ENCODE measurements around the gene APH1B. TPM values are rescaled to one million over a fixed set of nuclear protein-coding genes. Genes with fewer than 3 reads are reported as not detected.

The APH1B gene
- total and polyA plus RNA-seq, 4 donors = 2.0 to 10.6 (median 4.6) TPM

GRCh38 chr15:63310646-63311045, 33.2 kb downstream of the APH1B start:
- 90% methylated on average over 3 of the region's 3 CpGs for WGBS
- DNase-seq (ENCODE audit: low spot score) = no peak
- Histone ChIP-seq H3K9ac (ENCODE audit: low read depth in 1 of 2, low read length in 2 of 2) (no peak overlapping the region), H3K4me1 (ENCODE audit: control insufficient read depth in 4 of 4, insufficient read depth in 4 of 4, low read length in 3 of 4) (peaks cover 1 to 11% (median 8%) of the 10 kb centered on the region in 4 donors), H3K9me3 (ENCODE audit: control insufficient read depth in 4 of 4, low read length in 3 of 4) (no peaks in the 10 kb centered on the region), H3K36me3 (ENCODE audit: control insufficient read depth in 4 of 4, insufficient read depth in 3 of 4, low read depth in 1 of 4, low read length in 3 of 4) (no peaks in the 10 kb centered on the region), H3K4me3 (ENCODE audit: low read depth in 1 of 3, low read length in 3 of 3) (no peak overlapping the region), H3K27ac (ENCODE audit: low read depth in 1 of 2, low read length in 2 of 2) (no peak overlapping the region), H3K27me3 (ENCODE audit: control insufficient read depth in 4 of 4, insufficient read depth in 4 of 4, low read length in 3 of 4) (no peaks in the 10 kb centered on the region)
- no peak for TF ChIP-seq REST (IDR thresholded peaks at IDR 0.05)
- TF ChIP-seq TAF1 (conservative IDR thresholded peaks at IDR 0.05) = no peak
- no peak for TF ChIP-seq EGR1 (IDR thresholded peaks at IDR 0.05; ENCODE audit: low read depth in 2 of 2)
- TF ChIP-seq RXRA (IDR thresholded peaks at IDR 0.05) = no peak
- TF ChIP-seq HNF4G (IDR thresholded peaks at IDR 0.05) = no peak
- TF ChIP-seq HNF4A (conservative IDR thresholded peaks at IDR 0.05) = no peak
- TF ChIP-seq CTCF (IDR thresholded peaks at IDR 0.05; ENCODE audit: low read depth, low read length, missing input control) = no peak
- TF ChIP-seq ATF3 (IDR thresholded peaks at IDR 0.05) = no peak
- TF ChIP-seq SP1 (IDR thresholded peaks at IDR 0.05) = no peak
- TF ChIP-seq FOXA1 (IDR thresholded peaks at IDR 0.05) = no peak
- no peak for TF ChIP-seq ZBTB33 (IDR thresholded peaks at IDR 0.05)
- no peak for TF ChIP-seq MAX (IDR thresholded peaks at IDR 0.05)
- no peak for TF ChIP-seq NR2F2 (IDR thresholded peaks at IDR 0.05)
- no peak for TF ChIP-seq GABPA (IDR thresholded peaks at IDR 0.05 in 1 of 2, conservative IDR thresholded peaks at IDR 0.05 in 1 of 2)
- TF ChIP-seq JUND (IDR thresholded peaks at IDR 0.05) = no peak

GRCh38 chr15:63312286-63312685, 34.9 kb downstream of the APH1B start:
- H3K36me3 ChIP-seq (ENCODE audit: control insufficient read depth in 4 of 4, insufficient read depth in 3 of 4, low read depth in 1 of 4, low read length in 3 of 4) = no peaks in the 10 kb centered on the region
- no peak overlapping the region for H3K4me3 ChIP-seq (ENCODE audit: low read depth in 1 of 3, low read length in 3 of 3)
- no peak overlapping the region for H3K27ac ChIP-seq (ENCODE audit: low read depth in 1 of 2, low read length in 2 of 2)
- TF ChIP-seq YY1 (IDR thresholded peaks at IDR 0.05) (no peak), EGR1 (IDR thresholded peaks at IDR 0.05; ENCODE audit: low read depth in 2 of 2) (no peak), ATF3 (IDR thresholded peaks at IDR 0.05) (no peak), GABPA (IDR thresholded peaks at IDR 0.05 in 1 of 2, conservative IDR thresholded peaks at IDR 0.05 in 1 of 2) (no peak)
- no peak overlapping the region for H3K9ac ChIP-seq (ENCODE audit: low read depth in 1 of 2, low read length in 2 of 2)
- H3K9me3 ChIP-seq (ENCODE audit: control insufficient read depth in 4 of 4, low read length in 3 of 4) = no peaks in the 10 kb centered on the region
- no peaks in the 10 kb centered on the region for H3K27me3 ChIP-seq (ENCODE audit: control insufficient read depth in 4 of 4, insufficient read depth in 4 of 4, low read length in 3 of 4)
- 95% methylated on average over 1 of the region's 1 CpG for WGBS
- DNase-seq (ENCODE audit: low spot score) = no peak
- H3K4me1 ChIP-seq (ENCODE audit: control insufficient read depth in 4 of 4, insufficient read depth in 4 of 4, low read length in 3 of 4) = no peaks in the 10 kb centered on the region
